DOHH2 (cell line): ENCODE measurements around the gene EDC3.

ENCODE experiments used
- EZH2phosphoT487 ChIP-seq: fragments of 200-600 bp; sonication (generic); IDR thresholded peaks from 2 replicates; pipeline ENCODE4 v1.6.1; 2017; ENCODE audit warnings: borderline replicate concordance, mild to moderate bottlenecking, antibody characterized with exemption, low read length, moderate library complexity, mixed read lengths
- TF ChIP-seq, protein P1 (sequence below): fragments of 200-600 bp; sonication (generic); IDR thresholded peaks from one replicate; pipeline ENCODE4 v1.5.1; 2014; ENCODE audit warnings: antibody characterized with exemption, mild to moderate bottlenecking, low read depth, low read length; ENCODE audit not compliant: poor library complexity, severe bottlenecking

DNA sequence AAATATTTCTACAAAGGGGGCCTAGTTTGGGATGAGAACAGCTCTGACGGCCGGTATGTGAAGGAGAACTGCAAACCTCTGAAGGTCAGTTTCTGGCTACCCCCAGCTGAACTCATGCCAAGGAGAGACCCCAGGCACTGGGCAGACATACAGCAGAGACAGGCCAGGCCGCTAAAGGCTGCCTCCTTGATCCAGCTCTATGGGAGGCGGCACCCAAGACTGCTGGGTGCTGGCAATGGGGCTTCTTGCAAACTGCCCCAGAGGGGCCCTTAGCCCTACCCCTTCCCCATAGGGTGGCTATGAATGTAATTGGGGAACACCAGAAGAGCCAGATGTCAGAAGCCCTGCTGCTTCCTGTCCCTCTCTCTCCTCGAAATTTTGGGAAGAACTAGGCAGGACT lies 66.9 kb downstream of the EDC3 start:
- TF ChIP-seq, protein P1, sequence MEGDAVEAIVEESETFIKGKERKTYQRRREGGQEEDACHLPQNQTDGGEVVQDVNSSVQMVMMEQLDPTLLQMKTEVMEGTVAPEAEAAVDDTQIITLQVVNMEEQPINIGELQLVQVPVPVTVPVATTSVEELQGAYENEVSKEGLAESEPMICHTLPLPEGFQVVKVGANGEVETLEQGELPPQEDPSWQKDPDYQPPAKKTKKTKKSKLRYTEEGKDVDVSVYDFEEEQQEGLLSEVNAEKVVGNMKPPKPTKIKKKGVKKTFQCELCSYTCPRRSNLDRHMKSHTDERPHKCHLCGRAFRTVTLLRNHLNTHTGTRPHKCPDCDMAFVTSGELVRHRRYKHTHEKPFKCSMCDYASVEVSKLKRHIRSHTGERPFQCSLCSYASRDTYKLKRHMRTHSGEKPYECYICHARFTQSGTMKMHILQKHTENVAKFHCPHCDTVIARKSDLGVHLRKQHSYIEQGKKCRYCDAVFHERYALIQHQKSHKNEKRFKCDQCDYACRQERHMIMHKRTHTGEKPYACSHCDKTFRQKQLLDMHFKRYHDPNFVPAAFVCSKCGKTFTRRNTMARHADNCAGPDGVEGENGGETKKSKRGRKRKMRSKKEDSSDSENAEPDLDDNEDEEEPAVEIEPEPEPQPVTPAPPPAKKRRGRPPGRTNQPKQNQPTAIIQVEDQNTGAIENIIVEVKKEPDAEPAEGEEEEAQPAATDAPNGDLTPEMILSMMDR: no peak
- no peak for TF ChIP-seq EZH2phosphoT487
